Neural cell (in vitro differentiated cells): ENCODE measurements around the gene OGDH. TPM values are rescaled to one million over a fixed set of nuclear protein-coding genes. Genes with fewer than 3 reads are reported as not detected.

Source experiments
- H2AFZ ChIP-seq: fragments of 200-600, 300-800 bp; sonication (generic), shearing (Covaris generic); 2 replicates; pipeline ENCODE4 v1.6.0; 2014; ENCODE audit warnings: low read depth, mild to moderate bottlenecking, antibody characterized with exemption, low read length, moderate library complexity
- H3F3A ChIP-seq: fragments of 200-600 bp; shearing (Covaris generic); 2 replicates; pipeline ENCODE4 v1.6.1; 2016; ENCODE audit warnings: mild to moderate bottlenecking, moderate library complexity, mixed read lengths, antibody characterized with exemption, low read length; ENCODE audit not compliant: insufficient read depth, poor library complexity, severe bottlenecking
- H3K27ac ChIP-seq: fragments of 200-600, 300-800 bp; sonication (generic), shearing (Covaris generic); 2 replicates; pipeline ENCODE4 v1.5.1; 2014; ENCODE audit warnings: mild to moderate bottlenecking, low read length, moderate library complexity
- H3K27me3 ChIP-seq: fragments of 300-800, 200-600 bp; sonication (generic), shearing (Covaris generic); 2 replicates; pipeline ENCODE4 v1.6.0; 2014; ENCODE audit warnings: mild to moderate bottlenecking, low read depth, low read length, moderate library complexity; ENCODE audit not compliant: insufficient read depth
- H3K36me3 ChIP-seq: fragments of 300-800, 200-600 bp; sonication (generic), shearing (Covaris generic); 2 replicates; pipeline ENCODE4 v1.5.1; 2014; ENCODE audit warnings: mild to moderate bottlenecking, antibody characterized with exemption, low read length, moderate library complexity; ENCODE audit not compliant: insufficient read depth
- H3K4me2 ChIP-seq: fragments of 300-800, 200-600 bp; sonication (generic), shearing (Covaris generic); 2 replicates; pipeline ENCODE4 v1.6.0; 2014; ENCODE audit warnings: mild to moderate bottlenecking, low read length
- H3K4me3 ChIP-seq: fragments of 300-800, 200-600 bp; sonication (generic), shearing (Covaris generic); 2 replicates; pipeline ENCODE4 v1.5.1; 2014; ENCODE audit warnings: mild to moderate bottlenecking, low read length, moderate library complexity
- H3K79me2 ChIP-seq: fragments of 200-600 bp; shearing (Covaris generic); replicated peaks from 2 replicates; pipeline ENCODE4 v1.6.0; 2014; ENCODE audit warnings: mild to moderate bottlenecking, low read length, moderate library complexity; ENCODE audit not compliant: insufficient read depth
- H3K9ac ChIP-seq: fragments of 300-800, 200-600 bp; sonication (generic), shearing (Covaris generic); 2 replicates; pipeline ENCODE4 v1.6.1; 2016; ENCODE audit warnings: mild to moderate bottlenecking, low read length, mixed read lengths
- H3K9me2 ChIP-seq: fragments of 200-600 bp; shearing (Covaris generic); 2 replicates; pipeline ENCODE4 v1.6.1; 2016; ENCODE audit warnings: mild to moderate bottlenecking, low read length, mixed read lengths; ENCODE audit not compliant: insufficient read depth
- H3K9me3 ChIP-seq: fragments of 200-600, 300-800 bp; sonication (generic), shearing (Covaris generic); 2 replicates; pipeline ENCODE4 v1.6.1; 2016; ENCODE audit warnings: mild to moderate bottlenecking, mixed run types, low read length, moderate library complexity, mixed read lengths
- H4K20me1 ChIP-seq: fragments of 200-600 bp; shearing (Covaris generic); 2 replicates; pipeline ENCODE4 v1.6.1; 2016; ENCODE audit warnings: mild to moderate bottlenecking, mixed run types; ENCODE audit not compliant: insufficient read depth
- CTCF ChIP-seq: fragments of 450-650 bp; IDR thresholded peaks from 2 replicates; pipeline ENCODE4 v1.5.1; 2014; ENCODE audit warnings: antibody characterized with exemption, mild to moderate bottlenecking, moderate library complexity; ENCODE audit not compliant: poor library complexity, severe bottlenecking
- EP300 ChIP-seq: fragments of 450-650 bp; conservative IDR thresholded peaks from 2 replicates; pipeline ENCODE4 v1.6.1; 2014; ENCODE audit warnings: antibody characterized with exemption, mild to moderate bottlenecking, moderate library complexity; ENCODE audit not compliant: poor library complexity, severe bottlenecking
- EZH2 ChIP-seq: fragments of 200-600, 300-800 bp; shearing (Covaris generic), sonication (generic); IDR thresholded peaks from 2 replicates; pipeline ENCODE4 v1.6.1; 2014; ENCODE audit warnings: antibody characterized with exemption, low read length, borderline replicate concordance, mild to moderate bottlenecking; ENCODE audit not compliant: insufficient read depth, poor library complexity, severe bottlenecking
- MXI1 ChIP-seq: fragments of 450-650 bp; conservative IDR thresholded peaks from 2 replicates; pipeline ENCODE4 v1.6.1; 2014; ENCODE audit warnings: antibody characterized with exemption, mild to moderate bottlenecking; ENCODE audit not compliant: poor library complexity, severe bottlenecking
- POLR2AphosphoS5 ChIP-seq: IDR thresholded peaks from 2 replicates; pipeline ENCODE4 v1.6.1; 2012
- RAD21 ChIP-seq: fragments of 450-650 bp; conservative IDR thresholded peaks from 2 replicates; pipeline ENCODE4 v1.6.1; 2014; ENCODE audit warnings: antibody characterized with exemption, mild to moderate bottlenecking, moderate library complexity
- REST ChIP-seq: IDR thresholded peaks from 2 replicates; pipeline ENCODE4 v1.6.1; 2012; ENCODE audit warnings: borderline replicate concordance
- SMC3 ChIP-seq: fragments of 450-650 bp; conservative IDR thresholded peaks from 2 replicates; pipeline ENCODE4 v1.6.1; 2014; ENCODE audit warnings: antibody characterized with exemption, mild to moderate bottlenecking, moderate library complexity; ENCODE audit not compliant: poor library complexity
- TAF1 ChIP-seq: IDR thresholded peaks from 2 replicates; pipeline ENCODE4 v1.6.1; 2012; ENCODE audit warnings: low read depth
- polyA plus RNA-seq: library from polyadenylated mRNA; depleted of rRNA; stranded (reverse); fragments of >200 nt; gene quantifications from 2 replicates; pipeline ENCODE4 v1.2.3, GENCODE V29; 2014

The OGDH gene
- polyA plus RNA-seq, 1 donor from 2014 or later = 16.9 TPM

GRCh38 chr7:44694326-44694725, 87.9 kb downstream of the OGDH start:
- Histone ChIP-seq H3K27me3 (no peaks in the 10 kb centered on the region), H3K27ac (no peak overlapping the region), H4K20me1 (no peaks in the 10 kb centered on the region), H2AFZ (no peak overlapping the region), H3K4me3 (no peak overlapping the region), H3F3A (no peaks in the 10 kb centered on the region), H3K79me2 (no peaks in the 10 kb centered on the region), H3K9me3 (no peaks in the 10 kb centered on the region), H3K9me2 (no peaks in the 10 kb centered on the region), H3K4me2 (no peak overlapping the region), H3K36me3 (no peaks in the 10 kb centered on the region), H3K9ac (no peak overlapping the region)
- no peak for TF ChIP-seq POLR2AphosphoS5
- TF ChIP-seq CTCF = no peak
- TF ChIP-seq RAD21 = no peak
- no peak for TF ChIP-seq EZH2
- TF ChIP-seq EP300 = no peak
- TF ChIP-seq SMC3 = no peak
- no peak for TF ChIP-seq REST
- no peak for TF ChIP-seq TAF1
- TF ChIP-seq MXI1 = no peak

GRCh38 chr7:44694766-44695165, 88.3 kb downstream of the OGDH start:
- H3K27ac ChIP-seq = no peak overlapping the region
- no peaks in the 10 kb centered on the region for H3K79me2 ChIP-seq
- no peaks in the 10 kb centered on the region for H3K9me3 ChIP-seq
- H3K9me2 ChIP-seq = no peaks in the 10 kb centered on the region
- H2AFZ ChIP-seq = no peak overlapping the region
- H3K4me2 ChIP-seq = no peak overlapping the region
- H3K4me3 ChIP-seq = no peak overlapping the region
- no peaks in the 10 kb centered on the region for H3K27me3 ChIP-seq
- no peaks in the 10 kb centered on the region for H4K20me1 ChIP-seq
- no peaks in the 10 kb centered on the region for H3K36me3 ChIP-seq
- no peaks in the 10 kb centered on the region for H3F3A ChIP-seq
- TF ChIP-seq REST (no peak), CTCF (no peak), EZH2 (no peak), EP300 (no peak), POLR2AphosphoS5 (no peak), TAF1 (no peak), MXI1 (no peak), SMC3 (no peak), RAD21 (no peak)
- no peak overlapping the region for H3K9ac ChIP-seq
